Upper lobe of left lung (tissue), 4 donors: ENCODE measurements around the gene FGF14.

Experiments
- CTCF ChIP-seq, 6 experiments: fragments of 450-650 bp in 4 of 6; fragments of 200-600 bp in 2 of 6; sonication (generic) in 2 of 6; IDR thresholded peaks; one replicate each; pipeline ENCODE4 v1.5.1; 2016 to 2019; ENCODE audit warnings: antibody characterized with exemption in 6 of 6
- POLR2A ChIP-seq, 4 donors: fragments of 450-650 bp; IDR thresholded peaks; one replicate each; pipeline ENCODE4 v1.5.1; 2016 to 2017; ENCODE audit warnings: antibody characterized with exemption in 4 of 4, mild to moderate bottlenecking in 2 of 4
- POLR2AphosphoS5 ChIP-seq, 2 donors: sonication (generic); formaldehyde crosslinking; IDR thresholded peaks; one replicate each; pipeline ENCODE4 v1.5.1; 2017; ENCODE audit warnings: antibody characterized with exemption in 2 of 2

- TF ChIP-seq POLR2A (IDR thresholded peaks at IDR 0.05) (no peak), CTCF (IDR thresholded peaks at IDR 0.05) (no peak), POLR2AphosphoS5 (IDR thresholded peaks at IDR 0.05) (no peak)
Measured at GRCh38 chr13:102177431-102177830, 224.4 kb downstream of the FGF14 start.
